HUES6 (cell line): Measurements from ENCODE around the gene DNASE1L1.

Experiments
- H3K27ac ChIP-seq: 2 replicates; pipeline ENCODE4 v1.7.0; 2013; ENCODE audit warnings: low read depth, mild to moderate bottlenecking, low read length, inconsistent platforms
- H3K27me3 ChIP-seq: 2 replicates; pipeline ENCODE4 v1.6.1; 2013; ENCODE audit warnings: low read length; ENCODE audit not compliant: control insufficient read depth, insufficient read depth
- H3K36me3 ChIP-seq: 2 replicates; pipeline ENCODE4 v1.6.1; 2013; ENCODE audit warnings: low read length; ENCODE audit not compliant: control insufficient read depth, insufficient read depth
- H3K4me1 ChIP-seq: 2 replicates; pipeline ENCODE4 v1.6.1; 2013; ENCODE audit warnings: low read length; ENCODE audit not compliant: control insufficient read depth, insufficient read depth
- H3K4me3 ChIP-seq: 2 replicates; pipeline ENCODE4 v1.5.1; 2013; ENCODE audit warnings: low read depth, low read length
- H3K9ac ChIP-seq: one replicate; pipeline ENCODE4 v1.6.1; 2013; ENCODE audit warnings: mild to moderate bottlenecking, low read length
- H3K9me3 ChIP-seq: 2 replicates; pipeline ENCODE4 v1.6.1; 2013; ENCODE audit warnings: low read depth, low read length; ENCODE audit not compliant: control insufficient read depth, insufficient read depth

DNASE1L1 gene

GRCh38 chrX:154365997-154366665, 42.9 kb downstream of the DNASE1L1 start:
- H3K4me3 ChIP-seq, result no peak overlapping the region
- H3K27ac ChIP-seq, result no peak overlapping the region
- peak overlapping the region; percentile 54 for H3K9ac ChIP-seq
- peaks cover 87% of the 10 kb centered on the region for H3K36me3 ChIP-seq
- peaks cover 11% of the 10 kb centered on the region; the same call in 1 of the 2 replicates for H3K4me1 ChIP-seq
- peaks cover 18% of the 10 kb centered on the region; the same call in 1 of the 2 replicates for H3K9me3 ChIP-seq
- no peaks in the 10 kb centered on the region for H3K27me3 ChIP-seq

DNA sequence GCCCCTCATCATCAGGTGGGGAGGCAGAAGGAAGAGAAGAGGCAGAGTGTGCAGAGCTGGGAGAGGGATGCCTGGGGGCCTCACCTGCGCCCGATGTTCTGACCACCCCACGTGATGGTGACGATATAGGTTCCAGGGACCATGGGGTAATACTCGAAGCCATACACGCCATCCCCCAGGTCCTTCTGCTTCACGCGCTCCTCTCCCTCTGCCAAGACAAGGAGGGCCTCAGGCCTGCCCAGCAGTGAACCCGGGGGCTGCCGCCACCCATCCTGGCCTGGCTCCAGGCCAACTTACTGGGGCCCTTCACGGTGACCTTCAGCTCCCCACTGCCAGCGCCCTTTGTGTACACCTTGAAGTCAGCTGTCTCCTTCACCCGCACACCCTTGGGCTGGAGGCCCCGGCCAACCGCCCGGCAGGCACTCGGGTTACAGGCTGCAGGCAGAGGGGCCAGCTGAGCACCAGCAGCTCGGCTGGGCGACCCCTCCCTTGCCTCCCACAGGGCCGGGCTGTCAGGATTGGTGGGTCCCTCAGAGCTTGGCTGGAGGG, 43.9 kb downstream of the DNASE1L1 start:
- Histone ChIP-seq H3K9me3 (peaks cover 16% of the 10 kb centered on the region; the same call in 1 of the 2 replicates), H3K36me3 (peaks cover 91% of the 10 kb centered on the region), H3K27me3 (no peaks in the 10 kb centered on the region), H3K4me1 (peaks cover 11% of the 10 kb centered on the region; the same call in 1 of the 2 replicates), H3K27ac (no peak overlapping the region), H3K9ac (no peak overlapping the region), H3K4me3 (no peak overlapping the region)

DNA sequence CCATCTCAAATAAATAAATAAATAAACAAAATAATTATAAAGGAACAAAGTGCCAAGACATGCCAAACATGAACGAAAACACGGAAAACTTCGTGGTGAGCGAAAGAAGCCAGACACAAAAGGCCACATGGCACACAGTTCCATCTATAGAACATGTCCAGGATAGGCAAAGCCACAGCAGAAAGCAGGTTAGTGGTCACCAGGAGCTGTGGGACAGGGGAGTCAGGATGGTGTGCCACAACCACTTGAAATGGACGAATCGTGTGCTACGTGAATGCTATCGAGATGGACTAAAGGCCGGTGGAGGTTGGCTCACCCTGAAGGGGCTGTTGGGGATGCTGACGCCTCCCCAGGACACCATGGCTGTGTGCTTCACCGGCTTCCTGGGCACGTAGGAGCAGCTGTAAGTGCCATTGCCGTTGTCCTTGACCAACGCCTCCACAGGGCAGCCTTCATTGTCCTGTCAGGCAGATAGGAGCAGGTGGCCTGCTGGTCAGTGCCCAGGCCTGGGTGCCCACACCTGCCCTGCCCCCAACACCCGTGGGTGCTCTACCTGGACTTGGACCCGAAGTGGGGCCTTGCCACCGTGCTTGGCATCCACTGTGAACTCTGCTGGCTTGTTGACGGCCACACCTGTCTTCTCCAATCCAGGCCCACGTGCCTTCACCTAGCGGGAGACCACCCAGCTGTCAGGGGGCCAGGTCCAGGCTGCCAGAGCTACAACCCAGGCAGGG, 45.2 kb downstream of the DNASE1L1 start:
- H3K4me3 ChIP-seq, result no peak overlapping the region
- no peak overlapping the region for H3K27ac ChIP-seq
- H3K9ac ChIP-seq, result no peak overlapping the region
- H3K27me3 ChIP-seq, result no peaks in the 10 kb centered on the region
- peaks cover 96% of the 10 kb centered on the region for H3K36me3 ChIP-seq
- peaks cover 16% of the 10 kb centered on the region; the same call in 1 of the 2 replicates for H3K9me3 ChIP-seq
- H3K4me1 ChIP-seq, result peaks cover 11% of the 10 kb centered on the region; the same call in 1 of the 2 replicates

DNA sequence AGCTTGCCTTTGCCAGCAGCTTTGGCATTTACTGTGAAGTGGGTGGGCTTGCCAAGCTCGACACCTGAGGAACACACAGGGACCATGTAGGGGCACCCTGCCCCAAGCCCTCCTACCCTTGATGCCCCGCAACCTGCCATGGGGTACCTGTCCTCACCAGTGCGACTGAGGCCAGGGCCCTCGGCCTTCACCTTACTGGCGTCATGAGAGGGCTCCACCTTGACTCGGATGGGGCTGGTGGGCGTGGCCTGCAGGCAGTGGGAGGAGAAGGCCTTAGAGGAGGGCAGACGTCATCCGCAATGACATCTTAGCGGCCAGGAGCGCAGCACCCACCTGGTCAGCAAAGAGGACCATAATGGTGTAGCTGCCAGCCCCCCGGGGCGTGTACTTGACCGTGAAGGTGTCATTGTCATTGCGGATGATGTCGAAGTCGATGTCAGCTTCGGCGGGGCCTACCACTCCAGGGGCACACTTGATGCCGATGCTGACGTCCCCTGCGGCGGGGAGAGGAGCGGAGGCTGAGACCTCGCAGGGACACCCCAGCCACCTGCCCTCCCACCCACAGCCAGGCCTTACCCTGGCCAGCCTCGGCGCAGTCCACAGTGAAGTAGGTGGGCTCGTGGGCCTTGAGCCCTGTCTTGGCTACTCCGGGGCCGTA, 46.8 kb downstream of the DNASE1L1 start:
- Histone ChIP-seq H3K27ac (no peak overlapping the region), H3K9me3 (peaks cover 18% of the 10 kb centered on the region; the same call in 1 of the 2 replicates), H3K27me3 (no peaks in the 10 kb centered on the region), H3K4me1 (no peaks in the 10 kb centered on the region; the same call in 1 of the 2 replicates), H3K36me3 (peaks cover 96% of the 10 kb centered on the region), H3K9ac (no peak overlapping the region), H3K4me3 (no peak overlapping the region)

DNA sequence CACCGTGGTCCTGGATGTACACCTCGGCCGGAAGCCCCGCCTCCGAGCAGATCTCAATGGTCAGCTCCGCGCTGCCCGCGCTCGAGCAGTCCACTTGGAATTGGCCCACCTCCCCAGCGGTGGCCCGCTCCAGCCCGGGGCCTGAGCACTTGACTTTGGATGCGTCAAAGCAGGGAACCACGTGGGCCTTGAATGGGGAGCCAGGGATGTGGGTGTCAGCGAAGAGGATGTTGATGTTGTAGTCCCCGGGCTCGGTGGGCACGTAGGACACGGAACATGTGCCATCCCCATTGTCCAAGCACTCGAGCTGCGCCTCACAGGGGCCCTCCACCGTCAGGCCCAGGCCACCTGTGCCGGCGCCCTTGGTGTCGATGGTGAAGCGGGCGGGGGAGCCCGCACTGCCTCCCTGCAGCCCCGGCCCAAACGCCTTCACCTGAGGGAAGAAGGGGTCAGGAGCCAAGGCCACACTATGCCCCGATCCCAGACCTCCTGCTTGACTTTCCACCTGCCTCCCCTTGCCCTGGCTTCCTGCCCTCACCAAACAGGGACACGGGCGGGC, 48.8 kb downstream of the DNASE1L1 start:
- Histone ChIP-seq H3K9me3 (peaks cover 16% of the 10 kb centered on the region; the same call in 1 of the 2 replicates), H3K27ac (no peak overlapping the region), H3K27me3 (no peaks in the 10 kb centered on the region), H3K4me1 (no peaks in the 10 kb centered on the region), H3K9ac (no peak overlapping the region), H3K4me3 (no peak overlapping the region), H3K36me3 (peaks cover 96% of the 10 kb centered on the region)

GRCh38 chrX:154359362-154360154, 49.5 kb downstream of the DNASE1L1 start:
- H3K9me3 ChIP-seq, result peaks cover 16% of the 10 kb centered on the region; the same call in 1 of the 2 replicates
- H3K9ac ChIP-seq, result no peak overlapping the region
- peaks cover 96% of the 10 kb centered on the region for H3K36me3 ChIP-seq
- H3K27ac ChIP-seq, result no peak overlapping the region
- no peak overlapping the region for H3K4me3 ChIP-seq
- no peaks in the 10 kb centered on the region for H3K4me1 ChIP-seq
- no peaks in the 10 kb centered on the region for H3K27me3 ChIP-seq

- Histone ChIP-seq H3K4me1 (no peaks in the 10 kb centered on the region), H3K27ac (no peak overlapping the region), H3K9ac (no peak overlapping the region), H3K27me3 (no peaks in the 10 kb centered on the region), H3K36me3 (peaks cover 96% of the 10 kb centered on the region), H3K9me3 (peaks cover 20% of the 10 kb centered on the region; the same call in 1 of the 2 replicates), H3K4me3 (no peak overlapping the region)
Observed at GRCh38 chrX:154358829-154359228, 50.2 kb downstream of the DNASE1L1 start.

DNA sequence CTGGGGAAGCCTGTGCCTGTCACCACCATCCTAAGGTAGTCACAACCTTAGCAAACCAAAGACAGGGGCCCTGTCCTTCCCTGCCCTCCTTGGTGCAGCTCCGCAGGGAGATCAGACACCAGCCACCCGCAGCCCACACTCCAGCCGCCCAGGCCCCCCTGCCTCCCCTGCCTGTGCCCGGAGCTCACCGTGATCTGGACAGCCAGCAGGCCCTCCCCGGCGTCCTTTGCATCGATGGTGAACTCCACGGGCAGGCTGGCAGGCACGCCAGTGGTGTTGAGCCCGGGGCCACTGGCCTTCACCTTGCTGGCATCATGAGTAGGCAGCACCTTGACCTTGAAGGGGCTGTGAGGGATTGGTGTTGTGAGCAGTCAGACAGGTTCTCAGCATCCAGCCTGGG, 51.0 kb downstream of the DNASE1L1 start:
- Histone ChIP-seq H3K4me3 (no peak overlapping the region), H3K9me3 (peaks cover 22% of the 10 kb centered on the region; the same call in 1 of the 2 replicates), H3K27ac (no peak overlapping the region), H3K36me3 (peaks cover 99% of the 10 kb centered on the region), H3K4me1 (no peaks in the 10 kb centered on the region), H3K9ac (no peak overlapping the region), H3K27me3 (no peaks in the 10 kb centered on the region)

- Histone ChIP-seq H3K4me1 (no peaks in the 10 kb centered on the region), H3K27ac (no peak overlapping the region), H3K36me3 (peaks cover 99% of the 10 kb centered on the region), H3K27me3 (no peaks in the 10 kb centered on the region), H3K9ac (no peak overlapping the region), H3K4me3 (no peak overlapping the region), H3K9me3 (peaks cover 22% of the 10 kb centered on the region; the same call in 1 of the 2 replicates)
Observed at GRCh38 chrX:154357205-154357604, 51.8 kb downstream of the DNASE1L1 start.

DNA sequence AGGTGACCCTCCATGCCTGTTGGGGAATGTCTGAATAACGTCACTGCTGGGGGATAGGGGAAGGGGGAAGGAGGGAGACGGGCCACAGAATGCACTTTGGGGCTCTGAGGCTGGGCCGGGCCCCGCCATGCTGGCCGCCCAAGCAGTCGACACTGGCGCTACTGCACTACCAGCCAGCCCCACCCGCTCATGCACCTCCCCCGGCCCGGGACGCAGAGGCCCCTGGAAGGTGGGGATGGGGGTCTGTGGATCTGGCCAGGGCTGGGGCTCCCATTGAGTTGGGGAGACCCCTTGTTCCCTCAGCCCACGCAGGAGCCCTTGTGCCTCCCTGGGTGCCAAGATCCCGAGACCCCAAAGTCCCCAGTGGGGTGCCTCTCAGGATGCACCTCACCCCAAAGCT, 52.5 kb downstream of the DNASE1L1 start:
- Histone ChIP-seq H3K4me3 (no peak overlapping the region), H3K27ac (no peak overlapping the region), H3K36me3 (peaks cover 99% of the 10 kb centered on the region), H3K9ac (no peak overlapping the region), H3K9me3 (peaks cover 18% of the 10 kb centered on the region; the same call in 1 of the 2 replicates), H3K4me1 (no peaks in the 10 kb centered on the region), H3K27me3 (no peaks in the 10 kb centered on the region)
